Mesenchymal stem cell (in vitro differentiated cells and primary cell): ENCODE results near the gene USP30.

Experiments used
- DNase-seq: peaks from one replicate; pipeline ENCODE4 v3.0.0-alpha.2; 2013
- H2AFZ ChIP-seq: one replicate; pipeline ENCODE4 v1.6.1; 2013; ENCODE audit warnings: low read depth, mild to moderate bottlenecking, control low read depth, inconsistent platforms, low read length, moderate library complexity
- H2AK5ac ChIP-seq: 2 replicates; pipeline ENCODE4 v1.6.1; 2013; ENCODE audit warnings: low read length, moderate library complexity, mild to moderate bottlenecking, inconsistent platforms; ENCODE audit not compliant: severe bottlenecking
- H2BK120ac ChIP-seq: one replicate; pipeline ENCODE4 v1.6.1; 2013; ENCODE audit warnings: low read depth, mild to moderate bottlenecking, inconsistent platforms, low read length, moderate library complexity
- H2BK12ac ChIP-seq, 2 experiments: one replicate each; pipeline ENCODE4 v1.6.1; 2013; ENCODE audit warnings: inconsistent platforms in 2 of 2, low read length in 2 of 2, mild to moderate bottlenecking in 2 of 2, moderate library complexity in 2 of 2, control low read depth in 1 of 2
- H2BK15ac ChIP-seq: one replicate; pipeline ENCODE4 v1.6.1; 2013; ENCODE audit warnings: mild to moderate bottlenecking, low read depth, inconsistent platforms; ENCODE audit not compliant: poor library complexity, severe bottlenecking
- H2BK5ac ChIP-seq: 2 replicates; pipeline ENCODE4 v1.6.1; 2013; ENCODE audit warnings: low read depth, mild to moderate bottlenecking, low read length, control low read depth, inconsistent platforms; ENCODE audit not compliant: poor library complexity, severe bottlenecking
- H3K14ac ChIP-seq, 2 experiments: one replicate each; pipeline ENCODE4 v1.6.1; 2013; ENCODE audit warnings: inconsistent platforms in 2 of 2, low read length in 2 of 2, control low read depth in 1 of 2, mild to moderate bottlenecking in 1 of 2, moderate library complexity in 1 of 2
- H3K18ac ChIP-seq, 2 experiments: one replicate each; pipeline ENCODE4 v1.6.1; 2013; ENCODE audit warnings: inconsistent platforms in 2 of 2, low read length in 2 of 2, control low read depth in 1 of 2, low read depth in 1 of 2, mild to moderate bottlenecking in 1 of 2
- H3K23ac ChIP-seq, 2 experiments: one replicate each; pipeline ENCODE4 v1.6.1; 2013; ENCODE audit warnings: inconsistent platforms in 2 of 2, low read length in 2 of 2, mild to moderate bottlenecking in 2 of 2, moderate library complexity in 2 of 2, control low read depth in 1 of 2
- H3K27ac ChIP-seq: 2 replicates; pipeline ENCODE4 v1.5.1; 2013; ENCODE audit warnings: mild to moderate bottlenecking, moderate library complexity, low read length, control low read depth, inconsistent platforms; ENCODE audit not compliant: poor library complexity, severe bottlenecking
- H3K27me3 ChIP-seq, 2 experiments: 2 replicates each; pipeline versions ENCODE4 v1.6.1 to v1.7.0; 2013; ENCODE audit warnings: low read length in 2 of 2, mild to moderate bottlenecking in 2 of 2, moderate library complexity in 2 of 2, control low read depth in 1 of 2, inconsistent platforms in 1 of 2; ENCODE audit not compliant: control insufficient read depth in 1 of 2, insufficient read depth in 1 of 2
- H3K36me3 ChIP-seq, 2 experiments: 2 replicates each; pipeline versions ENCODE4 v1.6.1 to v1.7.0; 2013; ENCODE audit warnings: low read length in 2 of 2, control low read depth in 1 of 2, inconsistent platforms in 1 of 2, low read depth in 1 of 2, mild to moderate bottlenecking in 1 of 2; ENCODE audit not compliant: insufficient read depth in 2 of 2, control insufficient read depth in 1 of 2
- H3K4ac ChIP-seq, 2 experiments: one replicate each; pipeline ENCODE4 v1.6.1; 2013; ENCODE audit warnings: inconsistent platforms in 2 of 2, low read length in 2 of 2, mild to moderate bottlenecking in 2 of 2, moderate library complexity in 2 of 2, control low read depth in 1 of 2, low read depth in 1 of 2
- H3K4me1 ChIP-seq: 2 replicates; pipeline ENCODE4 v1.6.1; 2013; ENCODE audit warnings: low read depth, low read length, control low read depth; ENCODE audit not compliant: control insufficient read depth, insufficient read depth
- H3K4me2 ChIP-seq: 2 replicates; pipeline ENCODE4 v1.6.1; 2013; ENCODE audit warnings: low read length, mild to moderate bottlenecking, inconsistent platforms; ENCODE audit not compliant: poor library complexity, severe bottlenecking
- H3K4me3 ChIP-seq, 2 experiments: 2 replicates each; pipeline versions ENCODE4 v1.5.1 to v1.7.0; 2013; ENCODE audit warnings: low read length in 2 of 2, mild to moderate bottlenecking in 2 of 2, control low read depth in 1 of 2, low read depth in 1 of 2; ENCODE audit not compliant: insufficient read depth in 1 of 2
- H3K79me1 ChIP-seq: replicated peaks from 2 replicates; pipeline ENCODE4 v1.6.1; 2013; ENCODE audit warnings: mild to moderate bottlenecking, control low read depth, low read length, inconsistent platforms; ENCODE audit not compliant: poor library complexity, severe bottlenecking
- H3K9ac ChIP-seq: 2 replicates; pipeline ENCODE4 v1.7.0; 2013; ENCODE audit warnings: mild to moderate bottlenecking, low read length, moderate library complexity
- H3K9me3 ChIP-seq: 2 replicates; pipeline ENCODE4 v1.7.0; 2013; ENCODE audit warnings: mild to moderate bottlenecking, low read length; ENCODE audit not compliant: control insufficient read depth
- H4K8ac ChIP-seq: one replicate; pipeline ENCODE4 v1.6.1; 2013; ENCODE audit warnings: inconsistent platforms, mild to moderate bottlenecking, low read length, moderate library complexity
- H4K91ac ChIP-seq: one replicate; pipeline ENCODE4 v1.6.1; 2013; ENCODE audit warnings: mild to moderate bottlenecking, low read length, inconsistent platforms
- WGBS: methylation state at CpG from one replicate; pipeline ENCODE4 v1.1.7; 2013; ENCODE audit warnings: mixed read lengths; 5-methylcytosine and 5-hydroxymethylcytosine counted together

The USP30 gene

DNA sequence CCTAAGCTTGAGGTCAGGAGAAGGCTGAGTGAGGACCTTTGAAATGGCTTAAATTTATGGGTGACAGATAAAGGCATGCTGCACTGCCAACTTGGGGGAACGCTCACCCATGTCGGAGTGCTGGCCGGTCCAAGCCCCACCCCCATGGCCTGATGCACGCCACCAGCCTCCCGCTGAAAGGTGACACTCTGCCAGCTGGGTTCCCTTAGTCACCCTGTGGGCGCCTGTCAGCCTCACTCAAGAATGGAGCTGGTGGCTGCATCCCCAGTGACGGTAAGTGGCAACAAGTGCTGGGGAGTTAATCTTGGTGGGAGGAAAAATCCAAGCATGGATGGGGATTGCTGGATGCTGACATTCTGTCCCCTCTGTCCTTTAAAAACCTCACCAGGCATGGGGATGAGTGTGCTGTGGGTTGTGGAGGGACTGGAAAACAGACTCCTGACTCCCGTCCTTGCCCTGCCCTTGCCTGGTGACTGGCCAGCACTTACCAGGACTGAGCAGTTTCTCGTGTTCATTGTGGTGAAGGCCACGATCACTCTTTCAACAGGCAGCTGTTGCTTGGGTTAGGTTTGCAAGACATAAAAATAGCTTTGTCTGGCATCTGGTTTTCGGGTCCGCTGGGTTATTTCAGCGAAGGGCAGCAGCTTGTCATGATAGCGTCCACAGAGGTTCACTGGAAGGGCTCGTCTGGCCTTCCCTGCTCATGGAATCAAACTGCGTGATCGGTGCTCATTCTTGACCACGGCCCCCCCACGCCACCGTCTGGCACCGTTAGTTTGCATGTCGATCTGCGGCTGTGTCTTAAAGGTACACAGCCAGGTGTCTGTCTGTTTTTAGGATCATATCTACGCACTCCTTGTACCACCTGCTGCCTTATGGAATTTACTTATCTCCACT is 79.0 kb downstream of the USP30 start:
- H4K8ac ChIP-seq = no peak overlapping the region
- H3K18ac ChIP-seq = no peak overlapping the region
- no peak overlapping the region for H2BK15ac ChIP-seq
- H3K4ac ChIP-seq = no peak overlapping the region
- H3K23ac ChIP-seq = no peak overlapping the region
- no peak overlapping the region for H3K14ac ChIP-seq
- DNase-seq = no peak
- no peaks in the 10 kb centered on the region for H3K36me3 ChIP-seq
- H2BK12ac ChIP-seq = no peak overlapping the region
- no peak overlapping the region for H2AK5ac ChIP-seq
- no peak overlapping the region for H2BK5ac ChIP-seq
- H3K79me1 ChIP-seq = no peaks in the 10 kb centered on the region
- H2BK120ac ChIP-seq = no peak overlapping the region
- H4K91ac ChIP-seq = no peak overlapping the region
- peaks cover 5% of the 10 kb centered on the region for H3K9me3 ChIP-seq
- no peaks in the 10 kb centered on the region for H3K4me1 ChIP-seq
- H3K4me3 ChIP-seq = no peak overlapping the region
- H3K27me3 ChIP-seq = peaks cover 2 to 12% of the 10 kb centered on the region in 2 experiments
- no peak overlapping the region for H2AFZ ChIP-seq
- no peak overlapping the region for H3K4me2 ChIP-seq
- no peak overlapping the region for H3K9ac ChIP-seq
- 78% methylated on average over 24 of the region's 24 CpGs for WGBS
- no peak overlapping the region for H3K27ac ChIP-seq

GRCh38 chr12:109134186-109134917 is 82.0 kb downstream of the USP30 start:
- DNase-seq = no peak
- Histone ChIP-seq H3K79me1 (no peaks in the 10 kb centered on the region), H2BK15ac (no peak overlapping the region), H2BK120ac (no peak overlapping the region), H2AK5ac (no peak overlapping the region), H3K4me3 (no peak overlapping the region), H4K8ac (no peak overlapping the region), H3K27me3 (peaks cover 2 to 12% of the 10 kb centered on the region in 2 experiments), H2AFZ (no peak overlapping the region), H3K14ac (no peak overlapping the region), H3K18ac (no peak overlapping the region), H3K4ac (no peak overlapping the region), H3K4me1 (no peaks in the 10 kb centered on the region), H3K27ac (no peak overlapping the region), H3K4me2 (no peak overlapping the region), H4K91ac (no peak overlapping the region), H3K9ac (no peak overlapping the region), H2BK5ac (no peak overlapping the region), H3K23ac (no peak overlapping the region), H3K9me3 (peaks cover 5% of the 10 kb centered on the region), H3K36me3 (no peaks in the 10 kb centered on the region), H2BK12ac (no peak overlapping the region)
- 66% methylated on average over 6 of the region's 6 CpGs for WGBS

GRCh38 chr12:109137055-109137454 is 84.7 kb downstream of the USP30 start:
- no peak overlapping the region for H2AK5ac ChIP-seq
- no peak overlapping the region for H3K18ac ChIP-seq
- no peak overlapping the region for H2BK15ac ChIP-seq
- no peak overlapping the region for H3K23ac ChIP-seq
- H4K8ac ChIP-seq = no peak overlapping the region
- H2BK5ac ChIP-seq = no peak overlapping the region
- H3K9ac ChIP-seq = no peak overlapping the region
- no peak overlapping the region for H2BK120ac ChIP-seq
- no peaks in the 10 kb centered on the region for H3K36me3 ChIP-seq
- H3K4ac ChIP-seq = no peak overlapping the region
- H3K14ac ChIP-seq = no peak overlapping the region
- no peak overlapping the region for H4K91ac ChIP-seq
- 94% methylated on average over 2 of the region's 2 CpGs for WGBS
- no peaks in the 10 kb centered on the region for H3K4me1 ChIP-seq
- H2BK12ac ChIP-seq = no peak overlapping the region
- H3K4me2 ChIP-seq = no peak overlapping the region
- H3K27me3 ChIP-seq = no peaks in the 10 kb centered on the region
- H3K4me3 ChIP-seq = no peak overlapping the region
- H2AFZ ChIP-seq = no peak overlapping the region
- no peak overlapping the region for H3K27ac ChIP-seq
- no peaks in the 10 kb centered on the region for H3K79me1 ChIP-seq
- peaks cover 5% of the 10 kb centered on the region for H3K9me3 ChIP-seq
- DNase-seq = no peak
